ENCODE results near the gene PAF1. TPM values are rescaled to one million over a fixed set of nuclear protein-coding genes. Genes with fewer than 3 reads are reported as not detected.

The PAF1 gene
- total and polyA plus RNA-seq, 2 of the 13 experiments (the other 11 are each of a cell fraction or from before 2014, with no cell fraction given): 30.2 to 31.1 TPM

- TF ChIP-seq ZNF513 (CRISPR knock-in tag; conservative IDR thresholded peaks at IDR 0.05) (no peak), ZFP37 (CRISPR knock-in tag; IDR thresholded peaks at IDR 0.05; ENCODE audit: borderline replicate concordance) (no peak), ZNF713 (CRISPR knock-in tag; IDR thresholded peaks at IDR 0.05) (no peak), NFIB (CRISPR knock-in tag; IDR thresholded peaks at IDR 0.05; ENCODE audit: borderline replicate concordance) (no peak), TRAFD1 (CRISPR knock-in tag; IDR thresholded peaks at IDR 0.05; ENCODE audit: borderline replicate concordance) (no peak), ZNF768 (CRISPR knock-in tag; IDR thresholded peaks at IDR 0.05) (peak; percentile 82), ZNF143 (CRISPR knock-in tag; IDR thresholded peaks at IDR 0.05) (no peak), ZSCAN12 (CRISPR knock-in tag; IDR thresholded peaks at IDR 0.05) (no peak), ZMYM3 (CRISPR knock-in tag; IDR thresholded peaks at IDR 0.05) (peak; percentile 32; the same call in 1 of the 2 replicates), ZNF225 (CRISPR knock-in tag; IDR thresholded peaks at IDR 0.05) (no peak), ZNF615 (CRISPR knock-in tag; IDR thresholded peaks at IDR 0.05; ENCODE audit: borderline replicate concordance) (no peak), ZFP91 (CRISPR knock-in tag; IDR thresholded peaks at IDR 0.05; ENCODE audit: borderline replicate concordance) (no peak), HNRNPH1 (optimal IDR thresholded peaks at IDR 0.05; ENCODE audit: low read depth, low read length) (no peak), BCL6 (CRISPR knock-in tag; IDR thresholded peaks at IDR 0.05) (no peak)
- TF ChIP-seq, protein P1, sequence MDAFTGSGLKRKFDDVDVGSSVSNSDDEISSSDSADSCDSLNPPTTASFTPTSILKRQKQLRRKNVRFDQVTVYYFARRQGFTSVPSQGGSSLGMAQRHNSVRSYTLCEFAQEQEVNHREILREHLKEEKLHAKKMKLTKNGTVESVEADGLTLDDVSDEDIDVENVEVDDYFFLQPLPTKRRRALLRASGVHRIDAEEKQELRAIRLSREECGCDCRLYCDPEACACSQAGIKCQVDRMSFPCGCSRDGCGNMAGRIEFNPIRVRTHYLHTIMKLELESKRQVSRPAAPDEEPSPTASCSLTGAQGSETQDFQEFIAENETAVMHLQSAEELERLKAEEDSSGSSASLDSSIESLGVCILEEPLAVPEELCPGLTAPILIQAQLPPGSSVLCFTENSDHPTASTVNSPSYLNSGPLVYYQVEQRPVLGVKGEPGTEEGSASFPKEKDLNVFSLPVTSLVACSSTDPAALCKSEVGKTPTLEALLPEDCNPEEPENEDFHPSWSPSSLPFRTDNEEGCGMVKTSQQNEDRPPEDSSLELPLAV (CRISPR knock-in tag; conservative IDR thresholded peaks at IDR 0.05; ENCODE audit: low read depth): no peak
- TF ChIP-seq, protein P2, sequence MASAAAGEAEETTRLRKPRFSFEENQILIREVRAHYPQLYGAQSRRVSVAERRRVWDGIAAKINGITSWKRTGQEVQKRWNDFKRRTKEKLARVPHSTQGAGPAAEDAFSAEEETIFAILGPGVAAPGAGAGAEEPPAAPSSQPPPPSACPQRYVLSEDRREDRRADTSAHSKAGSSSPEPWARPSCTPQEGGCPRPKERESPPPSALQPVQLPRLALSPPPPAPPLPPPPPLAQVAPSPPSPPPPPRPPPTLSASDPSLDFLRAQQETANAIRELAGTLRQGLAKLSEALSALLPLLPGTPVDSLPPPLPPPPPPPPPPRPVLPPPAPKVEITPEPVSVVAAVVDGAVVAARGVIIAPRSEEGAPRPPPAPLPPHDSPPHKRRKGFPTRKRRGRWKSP (CRISPR knock-in tag; IDR thresholded peaks at IDR 0.05): no peak
- 93% methylated on average over 8 of the region's 9 CpGs for WGBS (ENCODE audit: low lambda C conversion rate)
- no TSS peak for BruUV-seq (replicated peaks)
- Histone ChIP-seq H3K27ac (ENCODE audit: extremely low read length, insufficient read depth, low read length) (no peak overlapping the region), H3K79me2 (ENCODE audit: insufficient read depth, low read length) (peaks cover 2% of the 10 kb centered on the region), H2AFZ (ENCODE audit: low read length) (no peak overlapping the region), H3K27me3 (ENCODE audit: control insufficient read depth in 1 of 2, insufficient read depth in 2 of 2, low read length in 2 of 2) (no peaks in the 10 kb centered on the region), H3K4me3 (replicated peaks in 1 of 3; ENCODE audit: insufficient read depth in 1 of 3, low read depth in 2 of 3, low read length in 3 of 3) (no peak overlapping the region), H3K9ac (ENCODE audit: insufficient read depth, low read depth, low read length) (no peak overlapping the region), H3K4me2 (ENCODE audit: low read depth, low read length) (no peak overlapping the region), H3K4me1 (ENCODE audit: insufficient read depth, low read length) (peaks cover 28% of the 10 kb centered on the region), H3K9me3 (ENCODE audit: low read length) (no peaks in the 10 kb centered on the region), H3K36me3 (replicated peaks in 1 of 2; ENCODE audit: control insufficient read depth in 1 of 2, insufficient read depth in 2 of 2, low read length in 2 of 2) (peaks cover 4 to 10% of the 10 kb centered on the region in 2 experiments; a peak in 4 of 5 replicates), H4K20me1 (ENCODE audit: insufficient read depth, low read length) (no peaks in the 10 kb centered on the region)
- no peak for DNase-seq (ENCODE audit: low spot score)
- POLR2A ChIA-PET: interaction anchor here (3.2 kb wide), 1 partner anchor 16 kb away, joined by 14 read pairs; the partner anchor contains the start of gene RPS16
- ATAC-seq: no peak
- in situ Hi-C loops (cut with HindIII; ENCODE audit: extremely low pct_ligation_motif_present, low pct_unique_long_range_greater_than_20kb): no loop called here
- FAIRE-seq: no peak
- CTCF ChIA-PET (ENCODE audit: low intra/inter-chr PET ratio, low total read pairs): no interaction called here
- intact Hi-C loops (cut with micrococcal nuclease; ENCODE audit: unreplicated experiment): loop anchor here (10.0 kb wide), 1 partner anchor 116 kb away; the partner anchor contains the start of gene EID2B
Measured at GRCh38 chr19:39419003-39419402, 28.1 kb upstream of the PAF1 start.

All from HepG2 (cell line).